Body of pancreas (tissue), 4 donors: ENCODE results near the gene DYSF.

Experiments
- CTCF ChIP-seq, 7 experiments: fragments of 450-650 bp in 4 of 7; fragments of 200-600 bp in 3 of 7; sonication (generic) in 3 of 7; IDR thresholded peaks; one replicate each; pipeline ENCODE4 v1.5.1; 2016 to 2019; ENCODE audit warnings: antibody characterized with exemption in 7 of 7
- POLR2A ChIP-seq, 3 donors: fragments of 450-650 bp; IDR thresholded peaks; one replicate each; pipeline ENCODE4 v1.6.1; 2016; ENCODE audit warnings: antibody characterized with exemption in 3 of 3, mild to moderate bottlenecking in 2 of 3

GRCh38 chr2:71452565-71452964 is 796 bp upstream of the DYSF start:
- TF ChIP-seq CTCF (IDR thresholded peaks at IDR 0.05) (no peak), POLR2A (IDR thresholded peaks at IDR 0.05) (no peak)
